Measurements from ENCODE around the gene BPTF.
A peak's percentile ranks its signal among the peaks of the same experiment; 100 is the strongest.
"Not testable (repeated sequence)": the region's sequence is repeated elsewhere in the genome, so short reads cannot be mapped to it uniquely, and the experiment has no call there.

BPTF gene

DNA sequence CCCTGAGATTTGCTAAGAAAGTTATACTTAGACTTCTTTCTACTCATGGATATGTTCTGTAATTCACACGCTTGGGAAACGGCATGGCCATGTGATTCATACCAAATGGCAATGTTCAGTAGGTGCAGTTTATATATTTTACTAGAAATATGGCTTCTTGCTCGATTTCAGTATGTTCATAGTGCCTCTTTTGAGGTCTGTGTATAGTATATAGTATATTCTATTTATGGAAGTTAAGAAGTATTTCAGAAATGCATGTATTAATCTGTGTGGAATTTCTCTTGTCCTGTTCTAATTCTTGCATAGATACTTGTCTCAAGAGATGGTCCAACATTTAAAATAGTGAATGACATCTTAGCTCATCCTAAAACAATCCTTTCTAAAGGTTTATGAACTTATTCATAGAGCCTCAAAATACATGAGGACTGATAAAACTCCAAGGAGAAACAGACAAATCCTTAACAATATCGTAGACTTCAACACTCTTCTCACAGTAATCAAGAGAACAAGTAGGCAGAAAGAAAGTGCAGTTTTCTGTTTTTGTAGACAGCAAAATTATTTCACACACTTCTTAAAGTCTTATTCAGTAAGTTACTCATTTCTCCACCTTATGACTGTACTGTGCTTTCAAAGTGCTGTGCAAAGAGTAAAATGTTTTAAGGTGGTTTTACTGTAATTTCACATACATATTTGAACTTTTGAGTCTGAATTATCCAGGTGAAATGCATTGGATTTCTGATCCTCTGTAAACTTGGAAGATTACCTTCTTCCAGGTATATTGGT, 11.1 kb downstream of the BPTF start:
- DNase-seq = no peak

DNA sequence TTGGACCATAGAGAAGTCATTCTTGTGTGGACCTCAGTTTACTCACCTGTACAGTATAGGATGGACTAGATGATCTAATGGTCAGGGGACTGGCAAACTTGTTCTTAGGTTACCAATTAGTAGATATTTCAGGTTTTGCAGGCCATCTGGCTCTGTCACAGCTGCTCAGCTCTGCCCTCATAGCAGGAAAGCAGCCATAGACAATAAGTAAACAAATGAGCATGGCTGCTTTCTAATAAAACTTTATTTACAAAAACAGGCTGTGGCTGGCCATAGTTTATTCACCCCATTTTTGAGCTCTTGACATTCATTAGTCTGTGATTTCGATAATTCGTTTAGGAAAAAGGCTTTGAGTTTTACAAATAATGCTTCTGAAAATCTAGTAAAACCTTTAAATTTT, 12.7 kb downstream of the BPTF start:
- DNase-seq = no peak

GRCh38 chr17:67838538-67838937, 13.2 kb downstream of the BPTF start:
- DNase-seq = no peak

DNA sequence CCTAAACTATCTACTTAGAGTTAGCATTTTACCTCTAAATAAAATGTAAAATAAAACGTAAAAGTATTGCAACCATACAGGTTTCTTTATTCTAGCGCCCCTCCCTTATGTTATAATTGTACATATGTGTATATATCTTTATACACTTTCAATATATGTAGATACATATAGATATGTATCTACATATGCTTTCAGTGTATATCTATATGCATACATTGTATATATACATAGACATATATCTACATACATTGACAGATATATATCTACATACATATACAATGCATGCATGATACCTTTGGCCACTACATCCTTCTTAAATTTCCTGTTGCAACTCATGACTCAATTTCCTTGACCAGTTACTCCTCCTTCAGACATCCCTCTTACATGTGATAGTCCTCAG, 16.7 kb downstream of the BPTF start:
- no peak for DNase-seq

- DNase-seq = no peak
Measured at GRCh38 chr17:67842648-67843047, 17.3 kb downstream of the BPTF start.

- DNase-seq = no peak
Measured at GRCh38 chr17:67845374-67845773, 20.1 kb downstream of the BPTF start.

DNA sequence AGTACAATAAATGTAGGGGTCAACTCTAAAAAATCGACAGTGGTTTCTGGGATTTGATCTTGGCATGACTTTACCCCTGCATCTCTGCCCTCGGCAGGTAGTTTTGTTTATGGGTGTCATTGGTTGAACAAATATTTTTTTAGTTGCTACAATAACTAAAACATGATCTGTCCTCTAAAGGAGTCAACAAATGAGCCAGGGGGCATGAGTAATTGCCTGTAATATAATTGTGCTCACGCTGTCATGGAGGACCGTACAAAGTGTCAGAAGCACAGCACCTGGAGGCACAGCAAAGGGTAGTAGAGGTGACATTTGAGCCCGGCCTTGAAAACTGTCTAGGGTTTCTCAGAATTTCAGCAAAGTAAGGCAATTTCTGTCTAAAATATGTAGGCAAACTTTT, 22.9 kb downstream of the BPTF start:
- DNase-seq = not testable (repeated sequence)

DNA sequence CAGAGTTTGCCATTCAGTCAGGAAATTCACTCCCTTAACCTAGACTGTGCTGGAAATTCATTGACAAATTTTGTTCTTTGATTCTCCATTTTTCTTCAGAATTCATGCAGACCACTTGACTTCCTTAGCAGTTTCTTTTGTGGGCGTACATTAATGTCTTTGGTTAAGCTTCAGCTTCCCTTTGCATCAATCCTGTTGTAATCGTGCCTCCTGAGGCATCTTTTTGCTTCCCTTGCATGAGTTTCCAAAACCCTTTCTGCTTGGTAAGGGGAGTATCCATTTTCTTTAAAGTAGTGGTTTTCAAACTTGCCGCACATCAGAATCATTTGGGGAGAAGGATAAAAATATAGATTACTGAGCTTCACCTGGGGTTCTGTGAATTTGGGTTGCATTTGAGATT, 23.5 kb downstream of the BPTF start:
- DNase-seq = not testable (repeated sequence)

DNA sequence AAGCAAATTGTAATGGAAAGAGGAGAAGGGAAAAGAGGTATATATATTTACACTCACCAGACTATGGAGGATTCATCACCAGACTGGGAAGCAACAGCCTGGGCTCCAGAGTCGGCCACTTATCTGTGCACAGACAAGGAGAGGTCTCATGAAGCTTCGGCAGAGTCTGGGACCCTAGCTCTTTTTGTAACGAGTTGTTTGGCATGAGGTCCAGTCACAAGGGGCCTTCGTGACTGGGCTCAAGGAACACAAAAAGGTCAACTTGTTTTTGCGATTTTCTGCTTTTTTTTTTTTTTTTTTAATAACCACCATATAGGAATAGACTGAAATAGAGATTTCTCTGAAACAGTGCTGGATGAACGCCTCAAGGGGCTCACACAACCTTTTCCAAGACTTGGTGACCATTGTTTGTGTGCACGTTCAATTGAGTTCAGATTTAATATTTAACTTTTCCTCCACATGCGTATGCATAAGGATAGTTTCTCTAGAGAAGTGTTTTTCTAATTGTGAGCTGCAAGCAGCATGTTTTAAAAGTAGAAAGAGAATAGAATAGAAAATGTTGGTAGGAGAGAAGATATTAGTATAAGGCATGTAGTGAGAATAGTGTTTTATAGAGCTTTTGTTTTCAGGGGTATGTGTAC, 25.8 kb downstream of the BPTF start:
- no peak for DNase-seq

GRCh38 chr17:67853703-67854102, 28.4 kb downstream of the BPTF start:
- DNase-seq = no peak

- DNase-seq = no peak
Measured at GRCh38 chr17:67854378-67854777, 29.1 kb downstream of the BPTF start.

DNA sequence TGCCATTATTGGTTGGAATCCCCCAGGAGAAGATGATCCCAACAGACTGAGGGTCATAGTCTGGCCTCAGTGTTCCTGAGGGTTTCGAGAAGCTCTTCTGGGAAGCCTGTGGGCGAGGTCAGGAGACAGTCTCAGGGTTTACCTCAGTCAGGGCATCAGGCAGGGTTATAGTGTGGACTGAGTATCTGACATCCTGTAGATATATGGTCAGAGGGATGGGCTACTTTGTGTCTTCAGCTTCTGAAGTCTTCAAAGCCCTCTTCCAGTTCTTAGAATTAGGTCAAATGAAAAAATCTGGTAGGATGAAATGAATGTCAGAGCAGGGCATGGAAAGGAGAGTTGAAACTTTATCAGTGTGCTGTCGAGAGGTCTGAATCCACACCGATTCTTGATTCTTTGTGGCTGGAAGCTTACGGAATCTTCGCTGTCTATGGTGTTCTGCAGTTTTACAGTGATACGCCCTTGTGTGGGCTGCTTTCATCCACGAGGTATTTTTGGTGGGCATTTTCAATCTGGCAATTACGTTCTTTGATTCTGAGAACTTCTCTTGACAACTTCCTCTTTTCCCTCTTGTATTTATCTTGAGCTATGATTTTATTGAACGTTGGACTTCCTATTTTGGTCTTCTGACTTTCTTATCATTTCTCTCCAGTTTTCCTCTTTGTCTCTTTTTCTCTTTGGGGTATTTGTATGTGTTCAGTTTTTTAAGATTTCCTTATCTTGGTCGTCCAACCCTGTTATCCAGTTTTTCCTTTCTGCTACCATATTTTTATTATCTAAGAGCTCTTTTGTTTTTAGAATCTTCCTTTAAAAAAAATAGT, 30.4 kb downstream of the BPTF start:
- DNase-seq = peak; percentile 26

GRCh38 chr17:67856402-67856801, 31.1 kb downstream of the BPTF start:
- DNase-seq = not testable (repeated sequence)

- DNase-seq = no peak
Measured at GRCh38 chr17:67862614-67863217, 37.4 kb downstream of the BPTF start.

DNA sequence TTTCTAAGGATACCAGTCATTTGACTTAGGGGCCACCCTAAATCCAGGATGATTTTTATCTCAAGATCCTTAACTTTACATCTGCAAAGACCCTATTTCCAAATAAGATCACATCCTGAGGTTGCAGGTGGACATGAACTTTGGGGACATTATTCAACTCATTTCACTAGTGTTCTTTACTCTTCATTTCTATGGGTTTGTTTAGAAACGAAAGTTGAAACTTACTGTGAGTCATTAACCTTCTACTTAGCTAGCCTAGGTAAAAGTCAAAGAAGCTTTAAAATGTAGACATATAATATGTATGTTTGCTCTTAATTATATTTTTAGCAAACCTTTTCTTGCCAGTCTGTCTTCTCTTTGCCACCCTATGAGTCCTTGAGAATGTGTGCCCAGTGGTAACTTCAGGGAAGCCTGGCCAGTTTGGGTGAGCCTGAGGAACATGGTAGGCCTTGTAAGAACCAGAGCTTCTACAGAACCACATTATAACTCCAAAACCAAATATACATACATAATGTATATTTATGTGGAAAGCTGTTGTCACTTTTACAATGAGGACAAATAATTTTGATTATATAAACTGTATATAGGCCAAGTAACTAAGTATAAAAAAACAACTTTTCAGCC, 38.4 kb downstream of the BPTF start:
- DNase-seq = no peak

GRCh38 chr17:67865438-67865837, 40.1 kb downstream of the BPTF start:
- no peak for DNase-seq

- DNase-seq = no peak
Measured at GRCh38 chr17:67867591-67867990, 42.3 kb downstream of the BPTF start.

- no peak for DNase-seq
Measured at GRCh38 chr17:67868176-67868575, 42.9 kb downstream of the BPTF start.

GRCh38 chr17:67879662-67880061, 54.4 kb downstream of the BPTF start:
- no peak for DNase-seq

DNA sequence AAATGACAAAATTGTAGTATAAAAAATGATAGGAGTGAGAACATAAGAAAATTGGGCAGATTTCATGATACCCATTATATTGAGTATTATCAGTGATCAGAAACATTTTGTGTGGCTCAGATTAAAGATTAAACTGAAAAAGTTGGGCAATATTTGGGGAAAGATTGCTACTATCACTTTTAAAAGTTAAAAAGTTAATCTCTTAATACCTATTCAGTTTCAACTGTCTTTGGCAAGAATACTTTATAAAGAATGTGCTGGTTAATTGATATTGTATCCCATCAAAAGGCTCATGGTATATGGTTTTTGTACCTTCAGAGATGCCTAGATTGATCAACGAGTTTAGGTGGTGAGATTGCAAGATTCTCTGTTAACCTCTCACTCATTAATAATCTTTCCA, 55.8 kb downstream of the BPTF start:
- no peak for DNase-seq

- no peak for DNase-seq
Measured at GRCh38 chr17:67884741-67885140, 59.4 kb downstream of the BPTF start.

- DNase-seq = no peak
Measured at GRCh38 chr17:67891481-67892119, 66.3 kb downstream of the BPTF start.
